Skeletal muscle tissue (tissue), 4 donors: ENCODE results near the gene HNRNPR. TPM values are rescaled to one million over a fixed set of nuclear protein-coding genes. Genes with fewer than 3 reads are reported as not detected.
"Not testable (repeated sequence)": the region's sequence is repeated elsewhere in the genome, so short reads cannot be mapped to it uniquely, and the experiment has no call there.

Source experiments
- H3K27ac ChIP-seq: one replicate; pipeline ENCODE4 v1.7.0; 2013; ENCODE audit warnings: mild to moderate bottlenecking, low read depth, low read length, inconsistent platforms
- H3K27me3 ChIP-seq, 3 donors: one replicate each; pipeline ENCODE4 v1.7.0; 2013; ENCODE audit warnings: low read length in 3 of 3; ENCODE audit not compliant: control insufficient read depth in 3 of 3, insufficient read depth in 3 of 3
- H3K36me3 ChIP-seq, 3 donors: one replicate each; pipeline ENCODE4 v1.7.0; 2013; ENCODE audit warnings: low read length in 3 of 3; ENCODE audit not compliant: control insufficient read depth in 3 of 3, insufficient read depth in 3 of 3
- H3K4me1 ChIP-seq, 3 donors: one replicate each; pipeline ENCODE4 v1.7.0; 2013; ENCODE audit warnings: low read length in 3 of 3, mild to moderate bottlenecking in 3 of 3; ENCODE audit not compliant: control insufficient read depth in 3 of 3, insufficient read depth in 3 of 3
- H3K4me3 ChIP-seq, 3 donors: one replicate each; pipeline ENCODE4 v1.7.0; 2013; ENCODE audit warnings: low read length in 3 of 3
- H3K9ac ChIP-seq, 3 donors: one replicate each; pipeline ENCODE4 v1.7.0; 2013; ENCODE audit warnings: low read length in 3 of 3, mild to moderate bottlenecking in 3 of 3, moderate library complexity in 2 of 3, low read depth in 1 of 3
- H3K9me3 ChIP-seq, 3 donors: one replicate each; pipeline ENCODE4 v1.7.0; 2013; ENCODE audit warnings: low read length in 3 of 3; ENCODE audit not compliant: control insufficient read depth in 3 of 3
- total RNA-seq: library from RNA; depleted of rRNA; stranded (reverse); fragments of >200 nt; gene quantifications from one replicate; pipeline ENCODE4 v1.2.3, GENCODE V29; 2014
- donor health status: Osteomylitis.

HNRNPR gene
- total RNA-seq, 1 donor from 2014 or later = 83.5 TPM

- Histone ChIP-seq H3K9ac (no peak overlapping the region), H3K9me3 (no peaks in the 10 kb centered on the region), H3K4me1 (no peaks in the 10 kb centered on the region), H3K36me3 (no peaks in the 10 kb centered on the region), H3K4me3 (no peak overlapping the region), H3K27ac (no peak overlapping the region), H3K27me3 (peaks cover 0 to 17% (median 0%) of the 10 kb centered on the region in 3 donors)
Observed at GRCh38 chr1:23273450-23274133, 70.5 kb downstream of the HNRNPR start.

GRCh38 chr1:23263380-23263887, 80.7 kb downstream of the HNRNPR start:
- H3K27me3 ChIP-seq = no peaks in the 10 kb centered on the region
- no peaks in the 10 kb centered on the region for H3K4me1 ChIP-seq
- no peaks in the 10 kb centered on the region for H3K36me3 ChIP-seq
- no peak overlapping the region for H3K9ac ChIP-seq
- H3K9me3 ChIP-seq = no peaks in the 10 kb centered on the region
- H3K4me3 ChIP-seq = no peak overlapping the region
- H3K27ac ChIP-seq = no peak overlapping the region

GRCh38 chr1:23258082-23258481, 86.0 kb downstream of the HNRNPR start:
- H3K4me1 ChIP-seq, H3K27ac ChIP-seq, H3K27me3 ChIP-seq, H3K9me3 ChIP-seq, H3K4me3 ChIP-seq, H3K36me3 ChIP-seq, H3K9ac ChIP-seq: not testable (repeated sequence)

GRCh38 chr1:23257371-23257770, 86.7 kb downstream of the HNRNPR start:
- not testable (repeated sequence) for H3K36me3 ChIP-seq, H3K27me3 ChIP-seq, H3K27ac ChIP-seq, H3K4me3 ChIP-seq, H3K9ac ChIP-seq, H3K9me3 ChIP-seq, H3K4me1 ChIP-seq

Other genes starting within 250 kb of the HNRNPR start
- gene LUZP1, start 175.4 kb downstream of the HNRNPR start, total RNA-seq = 9.9 TPM
- gene HTR1D, start 126.8 kb downstream of the HNRNPR start, total RNA-seq = not detected
- gene ZNF436, start 25.6 kb upstream of the HNRNPR start, total RNA-seq = 67.3 TPM
- 314 TPM for gene TCEA3, start 80.5 kb upstream of the HNRNPR start, total RNA-seq
- gene ASAP3, start 139.9 kb upstream of the HNRNPR start, total RNA-seq = 45.9 TPM
- 5.7 TPM for gene E2F2, start 186.9 kb upstream of the HNRNPR start, total RNA-seq
- 120 TPM for gene ID3, start 215.2 kb upstream of the HNRNPR start, total RNA-seq